ENCODE data around the gene LBX2.
"Not testable (repeated sequence)": the region's sequence is repeated elsewhere in the genome, so short reads cannot be mapped to it uniquely, and the experiment has no call there.

LBX2 gene

GRCh38 chr2:74503506-74504475 lies 4.4 kb upstream of the LBX2 start:
- no peak for DNase-seq

DNA sequence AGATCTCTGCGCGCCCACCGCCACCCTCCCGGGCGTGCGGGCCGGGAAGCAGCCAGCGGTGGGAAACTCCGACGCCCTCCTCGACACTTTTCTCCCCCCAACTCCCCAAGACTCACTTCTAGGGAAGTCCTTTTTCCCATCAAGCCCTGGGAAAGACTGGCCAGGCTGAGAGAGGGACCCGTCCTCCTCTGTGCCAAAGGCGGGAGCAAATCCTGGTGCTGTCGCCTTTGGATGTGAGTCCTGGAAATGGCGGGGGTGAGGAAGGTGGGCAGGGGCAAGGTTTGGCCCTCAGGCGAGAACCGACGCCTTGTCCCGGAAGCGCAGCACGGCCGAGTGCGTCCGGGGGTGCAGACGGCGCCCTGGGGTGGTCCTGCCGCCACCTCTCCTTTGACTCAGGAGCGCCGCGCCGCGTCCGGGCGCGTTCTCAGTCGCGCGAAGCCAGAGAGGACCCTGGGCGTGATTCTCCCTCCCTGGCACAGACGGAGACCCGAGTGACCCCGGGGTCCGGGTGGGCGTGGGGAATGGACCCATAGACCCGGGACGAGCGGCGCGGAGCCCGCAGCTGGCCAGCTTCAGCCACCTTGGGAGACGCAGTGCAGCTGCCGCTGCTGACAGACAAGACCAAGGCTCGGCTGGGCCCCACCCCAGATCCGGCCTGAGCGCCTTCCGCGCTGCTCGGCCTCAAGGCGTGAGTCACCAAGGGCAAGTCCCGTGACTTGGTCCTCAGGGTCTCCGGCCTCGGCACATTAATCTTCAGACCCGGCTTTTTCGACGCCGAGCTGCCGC lies 3.5 kb upstream of the LBX2 start:
- peak; percentile 79 for DNase-seq

- no peak for DNase-seq
Observed at GRCh38 chr2:74502147-74502719, 2.8 kb upstream of the LBX2 start.

GRCh38 chr2:74501335-74502071 lies 2.1 kb upstream of the LBX2 start:
- no peak for DNase-seq

GRCh38 chr2:74500578-74500946 lies 1.2 kb upstream of the LBX2 start:
- no peak for DNase-seq

DNA sequence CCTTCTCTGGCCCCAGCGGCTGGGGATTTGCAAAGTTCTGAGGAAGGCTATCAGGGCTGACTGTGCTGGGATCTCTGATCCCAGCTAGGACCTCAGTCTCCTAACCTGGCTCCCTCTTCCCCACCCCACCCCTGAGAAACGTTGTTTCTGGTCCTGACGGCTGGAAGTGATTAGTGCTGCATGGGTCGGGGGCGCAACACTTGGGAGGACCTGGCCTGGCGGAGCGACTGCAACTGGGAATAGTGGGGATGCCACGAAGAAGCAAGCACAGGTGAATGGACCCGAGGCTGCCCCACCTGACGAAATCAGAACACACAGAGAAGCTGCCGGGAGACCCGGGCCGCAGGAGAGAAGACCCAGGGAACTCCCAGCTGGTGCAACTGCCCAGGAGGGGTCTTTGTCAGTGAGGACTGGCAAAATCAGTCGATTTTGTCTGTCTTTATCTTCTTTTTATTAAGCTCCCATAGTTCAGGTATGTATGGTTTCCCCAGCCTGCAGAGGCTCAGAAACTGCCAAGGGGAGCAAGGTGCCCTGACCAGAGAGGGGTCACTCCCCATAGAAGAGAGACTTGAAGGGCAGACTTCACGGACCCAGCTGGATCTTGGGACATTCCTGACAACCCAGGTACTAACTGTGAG lies 656 bp upstream of the LBX2 start:
- DNase-seq, result no peak

GRCh38 chr2:74498500-74499266 lies 720 bp downstream of the LBX2 start:
- DNase-seq, result peak; percentile 53

DNA sequence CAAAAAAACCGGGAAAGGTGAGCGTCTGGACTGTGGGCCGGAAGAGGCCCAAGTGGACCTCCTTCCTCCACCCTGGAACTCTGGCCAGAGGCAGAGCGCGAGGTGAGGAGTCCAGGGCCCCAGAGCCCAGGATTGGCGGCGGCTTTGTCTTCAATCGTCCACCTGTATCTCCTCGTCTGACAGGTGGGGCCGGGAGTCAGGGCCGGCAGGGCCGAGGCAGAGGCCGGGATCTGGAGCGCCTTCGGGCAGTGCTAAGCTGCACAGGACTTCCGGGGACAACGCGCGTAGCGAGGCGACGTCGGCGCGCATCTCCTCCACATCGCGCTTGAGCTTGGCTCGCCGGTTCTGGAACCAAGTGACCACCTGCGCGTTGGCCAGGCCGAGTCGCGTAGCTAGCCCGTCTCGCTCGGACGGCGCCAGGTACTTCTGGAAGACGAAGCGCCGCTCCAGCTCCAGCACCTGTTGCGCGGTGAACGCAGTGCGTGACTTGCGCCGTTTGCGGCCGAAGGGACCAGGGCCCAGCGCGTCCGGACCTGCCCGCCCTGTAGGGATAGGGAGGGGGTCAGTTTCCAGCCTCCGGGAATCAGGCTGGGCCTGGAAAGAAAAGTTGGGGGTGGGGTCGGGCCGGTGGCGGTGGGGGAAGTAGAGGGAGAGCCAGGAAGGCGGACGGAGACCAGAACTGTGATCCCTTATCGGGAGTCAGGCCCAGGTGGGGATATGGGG lies 1.5 kb downstream of the LBX2 start:
- peak; percentile 33 for DNase-seq

DNA sequence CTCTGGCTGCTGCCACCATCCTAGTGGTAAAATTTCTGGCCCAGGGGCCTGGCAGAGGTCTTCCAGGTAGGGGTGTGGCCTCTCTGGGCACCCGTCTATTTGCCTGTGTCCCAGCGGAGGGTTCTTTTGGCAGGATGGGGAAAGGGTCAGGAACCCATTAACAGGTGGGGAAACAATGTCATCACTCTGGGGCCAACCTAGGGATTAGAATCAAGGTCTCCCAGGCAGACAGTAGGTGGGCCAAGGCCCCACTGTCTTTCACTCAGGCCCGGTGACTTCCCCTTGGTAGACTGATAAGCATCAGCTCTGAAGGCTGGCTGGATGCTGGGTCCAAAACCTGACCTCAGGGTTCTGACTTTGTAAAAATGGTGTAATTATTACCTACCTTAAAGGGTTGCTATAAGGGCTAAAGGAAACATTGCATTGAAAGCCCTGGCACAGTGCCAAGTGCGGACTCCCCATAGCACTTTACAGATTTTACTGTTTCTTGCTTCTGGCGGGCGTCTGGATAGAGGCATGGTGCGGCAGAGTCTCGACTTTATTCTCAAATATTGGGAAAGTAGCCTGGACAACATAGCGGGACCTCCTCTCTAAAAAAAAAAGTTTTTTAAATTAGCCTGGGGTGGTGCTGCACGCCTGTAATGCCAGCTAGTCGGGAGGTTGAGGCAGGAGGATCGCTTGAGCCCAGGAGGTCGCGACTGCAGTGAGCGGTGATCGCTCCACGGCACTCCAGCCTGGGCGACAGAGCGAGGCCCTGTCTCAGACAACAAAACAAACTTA lies 2.2 kb downstream of the LBX2 start:
- DNase-seq, result no peak

DNA sequence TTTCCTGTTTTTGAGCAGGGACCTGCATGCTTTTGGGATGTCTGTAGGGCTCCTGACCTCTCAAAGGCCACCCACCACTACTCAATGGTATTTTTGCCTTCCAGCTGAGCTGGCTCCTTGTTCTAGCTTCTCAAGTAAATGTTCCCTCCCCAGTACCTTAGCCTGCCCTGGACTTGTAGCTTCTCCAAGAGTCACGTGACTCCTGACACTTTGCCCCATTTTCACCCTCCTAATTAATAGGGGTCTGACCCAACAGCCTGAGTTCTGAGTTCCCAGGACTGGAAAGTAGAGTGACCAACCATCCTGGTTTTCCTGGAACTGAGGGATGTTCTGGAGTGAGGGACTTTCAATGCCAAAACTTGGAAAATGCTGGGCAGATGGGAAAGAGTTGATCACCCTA lies 4.0 kb downstream of the LBX2 start:
- no peak for DNase-seq

GRCh38 chr2:74493546-74493945 lies 5.9 kb downstream of the LBX2 start:
- no peak for DNase-seq

DNA sequence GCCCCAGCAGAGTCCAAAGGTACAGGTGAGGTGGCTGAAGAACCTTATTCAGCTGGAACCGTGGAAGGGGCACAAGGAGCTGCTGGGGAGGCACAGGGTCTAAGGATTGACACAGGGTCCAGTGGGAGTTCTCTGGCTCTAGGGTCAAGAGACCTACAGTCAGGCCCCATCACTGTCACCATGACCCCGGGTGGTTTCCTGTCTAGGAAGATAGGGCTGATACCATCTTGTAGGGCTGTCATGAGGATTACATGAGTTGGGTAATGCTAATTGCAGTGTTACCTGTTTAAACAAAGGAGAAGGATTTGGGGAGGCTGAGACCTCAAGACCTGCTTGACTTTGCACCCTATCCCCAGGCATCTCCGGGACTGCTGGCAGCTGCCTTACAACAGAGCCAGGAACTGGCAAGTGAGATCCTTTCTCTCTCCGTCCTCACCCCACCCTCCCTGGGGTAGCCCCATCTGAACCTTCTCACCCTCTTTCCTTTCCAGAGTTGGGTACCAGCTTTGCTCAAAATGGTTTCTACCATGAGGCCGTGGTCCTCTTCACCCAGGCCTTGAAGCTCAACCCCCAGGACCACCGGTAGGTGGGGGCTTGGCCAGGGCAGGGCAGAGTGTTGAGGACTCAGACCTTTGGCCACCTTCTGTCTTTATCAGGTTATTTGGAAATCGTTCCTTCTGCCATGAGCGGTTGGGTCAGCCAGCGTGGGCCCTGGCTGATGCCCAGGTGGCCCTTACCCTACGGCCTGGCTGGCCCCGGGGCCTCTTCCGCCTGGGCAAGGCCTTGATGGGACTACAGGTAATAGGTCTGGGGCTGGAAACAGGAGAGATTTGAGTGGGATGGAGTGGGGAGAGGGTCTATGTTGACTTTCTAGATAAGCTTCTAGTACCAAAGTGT lies 7.5 kb downstream of the LBX2 start:
- DNase-seq, result no peak

- no peak for DNase-seq
Observed at GRCh38 chr2:74489906-74490305, 9.5 kb downstream of the LBX2 start.

DNA sequence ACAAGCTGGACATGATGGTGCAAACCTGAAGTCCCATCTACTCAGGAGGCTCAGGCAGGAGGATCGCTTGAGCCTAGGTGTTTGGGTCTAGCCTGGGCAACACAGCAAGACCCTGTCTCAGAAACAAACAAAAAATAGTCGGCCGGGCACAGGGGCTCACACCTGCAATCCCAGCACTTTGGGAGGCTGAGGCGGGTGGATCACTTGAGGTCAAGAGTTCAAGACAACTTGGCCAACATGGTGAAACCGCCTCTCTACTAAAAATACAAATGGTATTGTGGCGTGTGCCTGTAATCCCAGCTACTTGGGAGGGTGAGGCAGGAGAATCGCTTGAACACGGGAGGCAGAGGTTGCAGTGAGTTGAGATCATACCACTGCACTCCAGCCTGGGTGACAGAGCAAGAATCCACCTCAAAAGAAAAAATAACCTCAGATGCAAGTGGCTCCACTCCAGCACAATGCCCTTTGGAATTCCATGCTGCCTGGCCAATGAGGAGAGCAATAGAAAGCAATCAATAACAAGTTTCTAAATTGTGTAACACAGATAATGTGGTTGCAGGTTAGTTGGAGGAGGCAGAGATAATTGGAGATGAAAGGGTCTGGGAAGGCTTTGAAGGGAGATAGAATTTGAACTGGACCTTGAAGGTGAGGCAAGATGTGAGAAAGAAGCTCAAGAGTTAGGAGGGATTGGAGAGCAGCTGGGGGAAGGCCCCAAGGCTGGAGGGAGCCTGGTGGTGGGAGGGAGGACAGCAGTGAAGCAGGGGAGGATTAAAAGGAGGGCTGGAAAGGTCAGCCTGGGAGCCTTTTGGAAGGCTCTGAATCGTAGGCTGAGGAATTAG lies 10.5 kb downstream of the LBX2 start:
- no peak for DNase-seq

GRCh38 chr2:74486141-74486540 lies 13.3 kb downstream of the LBX2 start:
- DNase-seq, result no peak

DNA sequence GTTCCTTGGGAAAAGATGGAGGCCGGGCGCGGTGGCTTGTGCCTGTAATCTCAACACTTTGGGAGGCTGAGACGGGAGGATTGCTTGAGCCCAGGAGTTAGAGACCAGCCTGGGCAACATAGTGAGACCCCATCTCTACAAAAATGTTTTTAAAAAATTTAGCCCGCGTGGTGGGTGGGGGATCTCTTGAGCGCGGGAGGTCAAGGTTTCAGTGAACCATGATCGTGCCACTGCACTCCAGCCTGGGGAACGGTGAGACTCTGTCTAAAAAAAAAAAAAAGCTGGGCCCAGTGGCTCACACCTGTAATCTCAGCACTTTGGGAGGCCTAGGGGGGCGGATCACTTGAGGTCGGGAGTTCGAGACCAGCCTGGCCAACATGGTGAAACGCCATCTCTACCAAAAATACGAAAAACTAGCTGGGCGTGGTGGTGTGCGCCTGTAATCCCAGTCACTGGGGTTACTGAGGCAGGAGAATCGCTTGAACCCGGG lies 15.7 kb downstream of the LBX2 start:
- DNase-seq, result not testable (repeated sequence)

- peak; percentile 97 for DNase-seq
Observed at GRCh38 chr2:74482801-74483674, 16.4 kb downstream of the LBX2 start, which contains the start of the genes CCDC142 and TTC31. CCDC142 (minus strand) TSS chr2:74482998; CDS start chr2:74482837, 161 bp downstream. TTC31 (plus strand) TSS chr2:74483081; CDS start chr2:74483096, 15 bp downstream.

All from hematopoietic multipotent progenitor cell treated with erythropoietin and hydrocortisone succinate and interleukin-3 and kit ligand, for 8 days (in vitro differentiated cells).